DND-41 (cell line): ENCODE data around the gene KHDRBS2.

Source experiments
- ATAC-seq: fragments of 200-7000 bp; cut with Tn5 transposase; 3 replicates; pipeline ENCODE4 v1.9.1; 2021; ENCODE audit warnings: low read depth; ENCODE audit not compliant: insufficient read depth
- DNase-seq: peaks from one replicate; pipeline ENCODE4 v3.0.0-alpha.2; 2020
- H2AFZ ChIP-seq: 2 replicates; pipeline ENCODE4 v1.6.0; 2012; ENCODE audit warnings: low read depth, low read length
- H3K27ac ChIP-seq: 2 replicates; pipeline ENCODE4 v1.5.1; 2012; ENCODE audit warnings: low read length, inconsistent platforms
- H3K27me3 ChIP-seq: fragments of 200-600 bp; sonication (generic); 2 replicates; pipeline ENCODE4 v1.6.0; 2012; ENCODE audit warnings: low read length, mild to moderate bottlenecking, inconsistent platforms; ENCODE audit not compliant: insufficient read depth, poor library complexity
- H3K36me3 ChIP-seq: 2 replicates; pipeline ENCODE4 v1.5.1; 2012; ENCODE audit warnings: low read length, inconsistent platforms; ENCODE audit not compliant: insufficient read depth
- H3K4me1 ChIP-seq: 2 replicates; pipeline ENCODE4 v1.5.1; 2012; ENCODE audit warnings: mild to moderate bottlenecking, low read length; ENCODE audit not compliant: insufficient read depth
- H3K4me2 ChIP-seq: 2 replicates; pipeline ENCODE4 v1.6.0; 2012; ENCODE audit warnings: mild to moderate bottlenecking, moderate library complexity, low read length, inconsistent platforms; ENCODE audit not compliant: insufficient read depth
- H3K4me3 ChIP-seq, 2 experiments: fragments of 200-600 bp in 1 of 2; shearing (Covaris generic) in 1 of 2; 2 replicates each; pipeline ENCODE4 v1.5.1; 2012 to 2016; ENCODE audit warnings: inconsistent platforms in 2 of 2, low read length in 2 of 2, mild to moderate bottlenecking in 2 of 2, low read depth in 1 of 2, moderate library complexity in 1 of 2
- H3K79me2 ChIP-seq: 2 replicates; pipeline ENCODE4 v1.6.0; 2012; ENCODE audit warnings: low read length, inconsistent platforms; ENCODE audit not compliant: insufficient read depth
- H3K9ac ChIP-seq: 2 replicates; pipeline ENCODE4 v1.6.0; 2012; ENCODE audit warnings: low read depth, mild to moderate bottlenecking, inconsistent platforms, low read length, moderate library complexity
- H3K9me3 ChIP-seq: 2 replicates; pipeline ENCODE4 v1.5.1; 2012; ENCODE audit warnings: low read length, moderate library complexity, mild to moderate bottlenecking, inconsistent platforms; ENCODE audit not compliant: insufficient read depth, severe bottlenecking
- H4K20me1 ChIP-seq: 2 replicates; pipeline ENCODE4 v1.6.0; 2012; ENCODE audit warnings: low read length; ENCODE audit not compliant: insufficient read depth
- EZH2 ChIP-seq: IDR thresholded peaks from 3 replicates; pipeline ENCODE4 v1.6.1; 2012; ENCODE audit warnings: borderline replicate concordance, low read depth, mild to moderate bottlenecking, moderate library complexity, low read length, inconsistent platforms; ENCODE audit not compliant: severe bottlenecking
- TF ChIP-seq, protein P1 (sequence below): IDR thresholded peaks from 2 replicates; pipeline ENCODE4 v1.5.1; 2012; ENCODE audit warnings: borderline replicate concordance, low read length, moderate library complexity, mild to moderate bottlenecking; ENCODE audit not compliant: poor library complexity, severe bottlenecking; ENCODE audit errors: extremely low read depth

The KHDRBS2 gene

GRCh38 chr6:62039605-62040004, 246.4 kb downstream of the KHDRBS2 start:
- Histone ChIP-seq H3K9ac (no peak overlapping the region), H3K27ac (no peak overlapping the region), H3K4me2 (no peak overlapping the region), H2AFZ (no peak overlapping the region), H3K4me3 (no peak overlapping the region), H3K27me3 (no peaks in the 10 kb centered on the region), H3K79me2 (no peaks in the 10 kb centered on the region), H4K20me1 (no peaks in the 10 kb centered on the region), H3K9me3 (no peaks in the 10 kb centered on the region), H3K4me1 (no peaks in the 10 kb centered on the region), H3K36me3 (no peaks in the 10 kb centered on the region)
- no peak for DNase-seq
- no peak for ATAC-seq
- TF ChIP-seq, protein P1, sequence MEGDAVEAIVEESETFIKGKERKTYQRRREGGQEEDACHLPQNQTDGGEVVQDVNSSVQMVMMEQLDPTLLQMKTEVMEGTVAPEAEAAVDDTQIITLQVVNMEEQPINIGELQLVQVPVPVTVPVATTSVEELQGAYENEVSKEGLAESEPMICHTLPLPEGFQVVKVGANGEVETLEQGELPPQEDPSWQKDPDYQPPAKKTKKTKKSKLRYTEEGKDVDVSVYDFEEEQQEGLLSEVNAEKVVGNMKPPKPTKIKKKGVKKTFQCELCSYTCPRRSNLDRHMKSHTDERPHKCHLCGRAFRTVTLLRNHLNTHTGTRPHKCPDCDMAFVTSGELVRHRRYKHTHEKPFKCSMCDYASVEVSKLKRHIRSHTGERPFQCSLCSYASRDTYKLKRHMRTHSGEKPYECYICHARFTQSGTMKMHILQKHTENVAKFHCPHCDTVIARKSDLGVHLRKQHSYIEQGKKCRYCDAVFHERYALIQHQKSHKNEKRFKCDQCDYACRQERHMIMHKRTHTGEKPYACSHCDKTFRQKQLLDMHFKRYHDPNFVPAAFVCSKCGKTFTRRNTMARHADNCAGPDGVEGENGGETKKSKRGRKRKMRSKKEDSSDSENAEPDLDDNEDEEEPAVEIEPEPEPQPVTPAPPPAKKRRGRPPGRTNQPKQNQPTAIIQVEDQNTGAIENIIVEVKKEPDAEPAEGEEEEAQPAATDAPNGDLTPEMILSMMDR, result no peak
- no peak for TF ChIP-seq EZH2

DNA sequence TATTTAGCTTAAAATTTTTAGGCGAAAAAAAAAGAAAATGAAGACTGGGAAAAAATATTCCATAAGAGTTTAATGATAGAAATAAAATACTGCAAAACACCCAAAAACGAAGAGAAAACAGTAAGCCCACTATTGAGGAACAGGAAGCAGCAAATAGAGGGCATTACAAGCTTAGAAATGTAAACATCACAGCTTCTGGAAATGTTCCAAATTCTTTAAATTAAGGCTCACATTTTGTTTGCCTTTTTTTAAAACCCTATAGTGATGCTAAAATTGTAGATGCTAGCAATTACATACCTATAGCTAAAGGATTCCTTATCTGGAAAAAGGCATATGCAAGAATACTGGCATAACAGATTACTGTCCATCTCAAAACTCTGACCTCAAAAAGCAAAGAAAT, 248.6 kb downstream of the KHDRBS2 start:
- Histone ChIP-seq H4K20me1 (no peaks in the 10 kb centered on the region), H3K27me3 (no peaks in the 10 kb centered on the region), H3K27ac (no peak overlapping the region), H3K4me1 (no peaks in the 10 kb centered on the region), H3K4me2 (no peak overlapping the region), H2AFZ (no peak overlapping the region), H3K79me2 (no peaks in the 10 kb centered on the region), H3K9me3 (peaks cover 3% of the 10 kb centered on the region), H3K36me3 (no peaks in the 10 kb centered on the region), H3K4me3 (no peak overlapping the region), H3K9ac (no peak overlapping the region)
- ATAC-seq (no peak), DNase-seq (no peak)
- TF ChIP-seq EZH2, result no peak
- TF ChIP-seq, protein P1, result no peak

- Histone ChIP-seq H3K4me3 (no peak overlapping the region), H3K9me3 (peaks cover 5% of the 10 kb centered on the region), H3K4me2 (no peak overlapping the region), H3K27me3 (no peaks in the 10 kb centered on the region), H3K27ac (no peak overlapping the region), H2AFZ (no peak overlapping the region), H4K20me1 (no peaks in the 10 kb centered on the region), H3K79me2 (no peaks in the 10 kb centered on the region), H3K36me3 (no peaks in the 10 kb centered on the region), H3K4me1 (no peaks in the 10 kb centered on the region), H3K9ac (no peak overlapping the region)
- TF ChIP-seq, protein P1, result no peak
- no peak for TF ChIP-seq EZH2
- DNase-seq (no peak), ATAC-seq (no peak)
These were observed 250.1 kb downstream of the KHDRBS2 start for GRCh38 chr6:62035952-62036351.

- no peak for TF ChIP-seq EZH2
- TF ChIP-seq, protein P1, result no peak
These were observed 272.3 kb downstream of the KHDRBS2 start for GRCh38 chr6:62013719-62014118.

More at GRCh38 chr6:62013719-62014118, 272.3 kb downstream of the KHDRBS2 start:
- Histone ChIP-seq H3K27me3 (no peaks in the 10 kb centered on the region), H3K4me3 (no peak overlapping the region), H3K27ac (no peak overlapping the region), H3K4me1 (no peaks in the 10 kb centered on the region), H3K36me3 (no peaks in the 10 kb centered on the region), H3K9me3 (no peaks in the 10 kb centered on the region), H2AFZ (no peak overlapping the region), H3K4me2 (no peak overlapping the region), H4K20me1 (no peaks in the 10 kb centered on the region), H3K79me2 (no peaks in the 10 kb centered on the region), H3K9ac (no peak overlapping the region)
- ATAC-seq, result no peak
- no peak for DNase-seq
